ENCODE measurements around the gene CD7.
"Not testable (repeated sequence)": the region's sequence is repeated elsewhere in the genome, so short reads cannot be mapped to it uniquely, and the experiment has no call there.

CD7 gene

DNA sequence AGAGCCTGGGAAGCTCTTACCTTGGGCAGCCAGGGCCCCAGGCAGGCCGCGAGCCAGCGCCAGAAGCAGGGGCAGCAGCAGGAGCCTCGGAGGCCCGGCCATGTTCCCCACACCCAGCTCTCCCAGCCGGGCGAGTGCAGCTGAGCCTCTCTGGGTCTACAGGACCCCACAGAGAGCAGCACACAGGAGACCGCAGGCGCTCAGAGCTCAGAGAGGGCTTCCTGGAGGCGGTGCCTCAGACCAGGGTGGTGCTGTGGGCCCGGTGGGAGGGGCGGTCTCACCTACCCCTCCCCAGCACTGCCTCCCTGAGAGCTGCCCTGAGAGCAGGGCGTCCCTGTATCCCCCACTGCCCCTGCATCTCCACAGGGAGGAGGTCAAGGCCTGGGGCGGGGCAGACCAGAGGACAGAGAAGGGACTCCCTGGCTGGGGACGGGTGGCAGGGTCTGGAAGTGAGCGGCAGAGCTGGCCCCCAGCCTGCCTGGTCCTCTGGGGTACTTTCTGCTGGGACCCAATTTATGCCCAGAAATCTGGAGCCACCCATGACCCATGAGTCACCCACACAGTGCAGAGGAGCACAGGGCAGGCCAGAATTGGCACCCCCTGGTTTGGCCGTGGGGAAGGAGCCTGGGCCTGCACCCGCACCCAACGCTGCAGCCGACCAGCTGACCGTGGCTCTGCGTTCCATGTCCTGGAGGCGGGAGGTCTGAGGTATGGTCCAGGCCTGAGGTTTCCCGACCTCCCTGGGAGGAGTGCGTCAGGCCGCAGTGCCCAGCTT lies at the start of gene CD7:
Gene CD7, minus strand, starts transcription at position 215 of the 775 bp plus-strand sequence. Its CDS starts 113 bp downstream, at position 102.
- no peak for DNase-seq

DNA sequence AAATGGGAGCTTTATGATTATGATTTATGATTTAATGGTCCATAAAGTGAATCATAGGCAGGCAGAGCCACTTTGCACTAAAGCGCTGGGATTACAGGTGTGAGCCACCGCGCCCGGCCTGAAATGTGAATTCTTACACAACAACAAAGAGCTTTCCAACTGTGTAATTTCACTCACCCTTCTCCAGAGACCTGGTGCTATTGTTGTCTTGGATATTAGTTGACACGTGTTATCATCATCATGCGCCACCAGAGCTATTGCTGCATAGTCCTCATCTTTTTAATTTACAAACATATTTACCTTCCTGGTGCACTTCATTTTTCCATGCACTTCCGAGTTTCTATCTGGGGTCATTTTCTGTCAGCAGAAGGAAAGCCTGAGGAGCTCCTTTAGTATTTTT lies 49.3 kb upstream of the CD7 start:
- DNase-seq: peak; percentile 41

DNA sequence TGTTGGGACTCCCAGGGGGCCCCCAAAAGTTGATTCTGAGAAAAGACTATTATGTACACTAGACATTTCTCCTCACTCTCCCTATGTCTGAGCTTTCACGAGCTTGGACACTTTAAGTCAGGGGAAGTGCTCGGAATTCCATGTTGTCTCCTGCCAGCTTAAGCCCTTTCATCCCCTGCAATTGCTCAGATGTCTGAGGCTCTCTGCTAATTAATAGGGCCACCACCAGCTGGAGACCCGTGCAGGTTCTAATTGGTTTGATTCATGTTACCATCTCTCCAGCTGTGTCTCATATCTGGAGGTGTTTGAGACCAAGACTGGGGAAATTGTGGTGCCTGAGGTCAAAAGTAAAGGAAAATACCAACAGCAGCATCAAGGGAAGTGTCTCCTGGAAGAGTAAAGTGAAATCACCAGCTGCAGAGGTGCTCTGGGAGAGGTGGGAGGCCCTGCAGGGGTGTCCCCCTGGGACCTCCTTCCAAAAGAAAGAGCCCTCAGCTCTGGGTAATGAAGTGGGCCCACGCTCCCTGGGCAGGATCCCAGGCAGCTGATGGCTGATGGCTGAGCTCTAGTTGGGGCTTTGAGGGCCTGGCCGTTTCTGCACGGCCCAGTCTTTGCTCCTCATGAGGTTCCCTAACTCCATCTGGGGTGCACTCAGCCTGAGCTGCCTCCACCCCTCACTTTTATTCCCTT lies 48.3 kb upstream of the CD7 start:
- no peak for DNase-seq

DNA sequence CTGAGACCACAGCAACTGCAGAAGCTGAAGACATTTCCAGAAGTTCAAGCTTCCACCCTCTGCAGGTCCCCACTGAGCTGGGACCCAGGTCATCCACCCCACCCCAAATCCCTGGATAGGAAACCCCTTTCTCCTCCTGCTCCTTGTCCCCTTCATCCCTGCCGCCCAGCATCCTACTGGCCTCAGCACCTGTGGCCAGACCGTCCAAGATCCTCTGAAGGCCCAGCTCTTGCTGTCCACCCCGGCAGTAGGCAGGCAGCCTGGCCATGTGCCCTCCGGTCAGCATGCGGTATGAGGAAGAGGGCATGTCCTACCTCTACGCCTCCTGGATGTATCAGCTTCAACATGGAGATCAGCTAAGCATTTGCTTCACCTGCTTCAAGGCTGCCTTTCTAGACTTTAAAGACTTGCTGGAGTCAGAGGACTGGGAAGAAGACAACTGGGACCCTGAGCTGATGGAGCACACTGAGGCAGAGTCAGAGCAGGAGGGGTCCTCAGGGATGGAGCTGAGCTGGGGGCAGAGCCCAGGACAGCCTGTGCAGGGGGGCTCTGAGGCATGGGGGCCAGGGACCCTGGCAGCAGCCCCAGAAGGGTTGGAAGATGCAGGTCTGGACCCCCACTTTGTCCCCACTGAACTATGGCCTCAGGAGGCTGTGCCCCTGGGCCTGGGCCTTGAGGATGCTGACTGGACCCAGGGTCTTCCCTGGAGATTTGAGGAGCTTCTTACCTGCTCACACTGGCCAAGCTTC lies 44.7 kb upstream of the CD7 start:
- DNase-seq: no peak

DNA sequence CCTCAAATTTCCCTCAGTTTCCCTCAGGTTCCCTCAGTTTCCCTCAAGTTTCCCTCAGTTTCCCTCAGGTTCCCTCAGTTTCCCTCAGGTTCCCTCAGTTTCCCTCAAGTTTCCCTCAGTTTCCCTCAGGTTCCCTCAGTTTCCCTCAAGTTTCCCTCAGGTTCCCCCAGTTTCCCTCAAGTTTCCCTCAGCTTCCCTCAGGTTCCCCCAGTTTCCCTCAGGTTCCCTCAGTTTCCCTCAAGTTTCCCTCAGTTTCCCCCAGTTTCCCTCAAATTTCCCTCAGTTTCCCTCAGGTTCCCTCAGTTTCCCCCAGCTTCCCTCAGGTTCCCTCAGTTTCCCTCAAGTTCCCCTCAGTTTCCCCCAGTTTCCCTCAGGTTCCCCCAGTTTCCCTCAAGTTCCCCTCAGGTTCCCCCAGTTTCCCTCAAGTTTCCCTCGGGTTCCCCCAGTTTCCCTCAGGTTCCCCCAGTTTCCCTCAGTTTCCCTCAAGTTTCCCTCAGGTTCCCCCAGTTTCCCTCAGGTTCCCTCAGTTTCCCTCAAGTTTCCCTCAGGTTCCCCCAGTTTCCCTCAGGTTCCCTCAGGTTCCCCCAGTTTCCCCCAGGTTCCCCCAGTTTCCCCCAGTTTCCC lies 42.2 kb upstream of the CD7 start:
- DNase-seq: not testable (repeated sequence)

DNA sequence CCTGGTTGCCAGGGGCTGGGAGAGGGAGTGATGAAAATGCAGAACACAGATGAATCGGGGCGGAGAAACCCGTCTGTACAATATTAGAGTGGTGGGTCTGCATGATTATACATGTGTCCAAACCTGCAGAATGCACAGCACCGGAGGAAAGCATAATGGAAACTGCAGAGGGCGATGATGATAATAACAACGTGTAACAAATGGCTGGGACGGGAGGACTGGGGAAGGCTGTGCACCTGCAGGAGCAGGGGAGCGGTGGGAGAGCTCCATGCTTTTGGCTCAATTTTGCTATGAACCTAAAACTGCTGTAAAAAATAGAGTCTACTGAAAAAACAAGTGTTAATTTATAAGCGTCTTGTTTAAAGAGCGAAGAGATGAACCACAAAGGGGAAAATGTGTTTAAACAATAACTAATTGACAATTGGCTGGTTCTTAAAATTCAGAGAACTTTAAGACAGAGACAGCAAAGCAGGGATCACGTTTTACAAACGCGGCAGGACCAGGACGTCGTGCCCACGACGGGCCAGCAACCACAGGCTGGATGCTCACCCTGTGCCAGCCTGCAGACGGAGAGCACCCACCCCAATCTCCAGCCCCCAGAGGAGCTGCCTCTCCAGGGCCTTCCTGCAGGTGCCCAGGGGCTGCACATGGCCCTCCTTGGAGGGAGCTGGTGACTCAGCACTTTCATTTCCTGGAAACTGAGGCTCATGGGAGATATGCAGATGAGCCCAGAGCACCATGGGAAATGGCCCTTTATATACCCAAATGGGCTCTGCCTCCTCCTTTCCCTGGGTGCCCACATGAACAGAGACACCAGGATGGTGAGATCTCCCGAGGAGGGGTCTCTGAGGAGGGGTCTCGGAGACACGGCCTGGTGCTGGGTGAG lies 41.3 kb upstream of the CD7 start, which contains the start of gene TEX19:
Gene TEX19, plus strand, starts transcription at position 783 of the 886 bp plus-strand sequence. CDS start 2,904 bp downstream, outside the sequence.
- DNase-seq: peak; percentile 45

DNA sequence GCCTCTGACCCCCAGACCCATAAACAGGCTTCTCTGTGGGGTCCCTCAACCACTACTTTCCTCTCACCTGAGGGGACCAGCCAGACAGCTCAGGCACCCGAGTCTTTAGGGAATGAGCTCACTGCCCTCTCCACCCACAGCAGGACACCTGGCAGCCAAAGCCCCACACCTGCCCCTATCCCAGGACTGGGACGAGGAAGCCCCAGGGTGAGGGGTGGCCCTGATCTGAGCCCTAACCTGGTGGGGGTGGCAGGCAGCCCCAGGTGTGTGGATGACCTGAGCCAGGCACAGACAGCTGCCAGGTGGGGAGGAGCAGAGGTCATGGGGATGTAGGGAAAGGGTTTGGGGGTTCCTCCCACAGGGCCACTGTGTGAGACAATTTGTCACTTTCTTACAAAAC lies 40.0 kb upstream of the CD7 start:
- DNase-seq: no peak

DNA sequence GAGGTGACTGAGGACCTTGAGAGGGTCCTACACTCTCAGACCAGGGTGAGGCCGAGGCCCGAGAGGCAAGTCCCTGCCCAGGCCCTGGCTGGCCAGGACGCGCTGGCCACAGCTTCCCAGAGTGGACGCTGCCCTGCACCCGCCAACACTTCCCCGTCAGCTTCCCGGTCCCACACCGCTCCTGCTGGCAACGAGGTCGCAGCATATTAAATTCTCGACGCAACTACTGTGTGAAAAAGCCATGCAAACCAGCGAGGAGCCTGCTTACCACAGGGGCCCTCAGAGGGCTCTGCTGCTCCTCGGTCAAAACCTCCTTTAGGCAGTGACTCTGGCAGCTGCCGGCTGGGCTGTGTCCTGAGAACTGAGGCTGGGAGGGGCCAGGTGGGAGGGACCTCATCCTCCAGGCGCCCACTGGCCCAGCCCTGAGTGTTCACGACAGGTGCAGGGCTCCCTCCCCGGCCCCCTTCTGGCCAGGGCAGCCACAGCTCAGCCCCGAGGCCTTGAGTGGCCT lies 39.5 kb upstream of the CD7 start:
- no peak for DNase-seq

DNA sequence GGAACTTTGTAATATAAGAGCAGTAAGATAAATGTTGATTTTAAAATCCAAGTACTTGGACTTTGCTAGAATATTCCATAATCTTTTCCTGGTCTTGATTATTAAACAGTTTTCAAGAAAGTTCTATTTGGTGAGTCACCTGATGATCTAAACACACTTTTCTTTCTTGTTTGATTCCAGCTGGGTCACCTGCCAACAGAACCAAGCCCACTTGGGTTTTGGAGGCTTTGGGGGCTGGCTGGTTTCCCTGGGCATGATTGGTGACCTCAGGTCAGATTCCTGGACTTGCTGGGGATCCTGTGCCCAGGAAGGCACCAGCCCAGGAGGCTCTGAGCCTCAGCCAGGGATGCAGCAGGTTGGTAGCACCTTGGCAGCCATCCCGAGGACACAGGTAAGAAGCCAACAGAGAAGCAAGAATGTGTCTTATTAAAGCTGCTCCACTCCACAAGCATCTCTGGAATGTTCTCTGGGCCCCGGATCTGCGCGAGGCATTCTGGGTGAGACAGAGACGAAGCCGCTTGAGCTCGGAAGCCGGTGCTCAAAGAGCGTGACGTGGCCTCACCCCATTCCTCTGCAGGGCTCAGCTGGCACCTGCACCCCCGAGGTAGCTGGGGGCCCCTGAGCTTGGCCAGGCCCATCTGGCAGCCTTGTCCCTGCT lies 38.5 kb upstream of the CD7 start:
- no peak for DNase-seq

DNA sequence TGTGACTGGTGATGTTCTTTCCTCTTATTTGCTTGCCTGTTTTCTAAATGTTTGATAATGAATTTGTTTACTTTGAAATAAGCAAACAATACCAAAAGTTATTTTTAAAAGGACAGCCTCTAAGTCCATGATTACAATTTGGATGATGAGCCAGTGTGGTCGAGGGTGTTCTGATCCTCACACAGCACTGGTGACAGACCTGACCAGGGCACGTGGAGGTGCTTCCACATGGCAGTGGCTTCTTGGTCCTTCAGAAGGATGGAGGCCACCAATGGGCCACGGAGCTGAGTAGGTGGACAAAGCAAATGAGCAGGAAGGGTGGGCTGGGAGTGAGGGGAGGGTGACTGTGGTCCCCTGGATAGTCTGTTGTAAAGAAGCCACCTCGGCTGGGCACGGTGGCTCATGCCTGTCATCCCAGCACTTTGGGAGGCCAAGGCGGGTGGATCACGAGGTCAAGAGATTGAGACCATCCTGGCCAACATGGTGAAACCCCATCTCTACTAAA lies 37.4 kb upstream of the CD7 start:
- no peak for DNase-seq

DNA sequence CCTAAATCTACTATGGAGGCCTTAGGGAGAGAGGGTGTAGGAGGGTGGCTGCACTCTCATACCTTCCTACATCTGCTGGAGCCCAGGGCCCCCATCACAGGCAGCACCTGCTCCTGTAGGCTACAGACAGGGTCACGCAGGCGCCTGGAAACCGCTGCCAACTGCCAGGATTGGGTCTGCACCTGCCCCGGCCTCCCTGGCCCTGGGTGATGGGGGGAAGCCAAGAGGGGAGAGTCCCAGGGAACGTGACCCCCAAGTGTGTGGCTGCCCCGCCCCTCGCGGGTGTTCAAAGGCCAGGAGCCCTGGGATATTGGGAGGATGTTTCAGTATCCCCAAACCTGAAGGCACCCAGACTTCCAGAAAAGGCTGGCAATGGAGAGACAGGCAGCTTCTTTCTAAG lies 36.1 kb upstream of the CD7 start:
- no peak for DNase-seq

DNA sequence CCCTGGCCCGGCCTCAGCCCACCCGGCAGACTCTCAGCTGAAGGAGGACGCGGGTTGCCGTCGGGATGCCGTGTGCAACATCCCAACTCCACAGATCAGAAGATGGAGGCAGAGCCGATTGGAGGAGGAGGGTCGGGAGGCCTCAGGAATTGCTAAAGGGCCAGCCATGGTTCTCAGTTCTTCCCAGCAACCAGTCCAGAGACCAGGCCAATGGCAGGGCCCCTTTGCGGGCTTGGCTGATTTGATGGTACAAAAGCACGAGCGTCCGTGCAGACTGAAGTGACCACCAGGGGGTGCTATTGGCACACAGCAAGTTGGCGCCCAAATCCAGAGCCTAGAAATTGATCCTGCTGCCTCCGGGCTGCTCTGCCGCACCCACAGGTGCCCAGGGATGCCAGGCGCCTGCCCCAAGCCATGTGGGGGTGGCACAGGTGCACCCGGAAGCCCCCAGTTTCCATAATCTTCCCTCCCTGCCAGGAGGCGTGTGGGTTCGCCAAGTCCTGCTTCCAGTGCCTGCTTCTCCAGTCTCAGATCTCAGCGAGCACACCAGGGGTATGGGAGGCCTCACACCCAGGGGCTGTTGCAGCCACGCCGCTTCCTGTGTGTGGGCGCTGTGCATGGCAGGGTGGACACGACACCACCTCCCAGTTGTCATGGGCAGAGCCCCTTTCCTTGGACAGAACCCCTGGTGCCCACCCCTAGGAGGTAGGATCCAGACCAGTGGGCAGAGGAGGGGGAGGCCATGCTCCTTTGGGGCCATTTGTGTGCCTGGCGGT lies 34.5 kb upstream of the CD7 start:
- DNase-seq: peak; percentile 51

DNA sequence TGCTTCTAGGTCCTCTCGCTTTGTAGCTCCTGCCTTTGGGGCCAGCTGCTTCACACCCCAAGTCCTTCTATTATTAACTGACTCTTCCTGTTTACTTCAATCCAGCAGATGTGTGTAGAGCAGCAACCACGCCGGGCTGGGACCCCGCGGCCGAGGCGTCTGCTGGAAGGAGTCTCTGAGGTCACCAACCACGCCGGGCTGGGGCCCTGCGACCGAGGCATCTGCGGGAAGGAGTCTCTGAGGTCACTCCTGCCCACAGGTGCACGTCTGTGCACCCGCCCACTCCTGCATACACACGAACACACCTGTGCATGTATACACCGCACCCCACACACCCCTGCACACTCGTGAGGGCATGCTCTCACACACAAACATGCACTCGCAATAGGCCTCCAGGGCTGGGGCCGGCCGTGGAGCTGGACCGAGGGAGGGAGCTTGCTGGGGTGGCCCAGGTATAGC lies 33.9 kb upstream of the CD7 start:
- DNase-seq: no peak

DNA sequence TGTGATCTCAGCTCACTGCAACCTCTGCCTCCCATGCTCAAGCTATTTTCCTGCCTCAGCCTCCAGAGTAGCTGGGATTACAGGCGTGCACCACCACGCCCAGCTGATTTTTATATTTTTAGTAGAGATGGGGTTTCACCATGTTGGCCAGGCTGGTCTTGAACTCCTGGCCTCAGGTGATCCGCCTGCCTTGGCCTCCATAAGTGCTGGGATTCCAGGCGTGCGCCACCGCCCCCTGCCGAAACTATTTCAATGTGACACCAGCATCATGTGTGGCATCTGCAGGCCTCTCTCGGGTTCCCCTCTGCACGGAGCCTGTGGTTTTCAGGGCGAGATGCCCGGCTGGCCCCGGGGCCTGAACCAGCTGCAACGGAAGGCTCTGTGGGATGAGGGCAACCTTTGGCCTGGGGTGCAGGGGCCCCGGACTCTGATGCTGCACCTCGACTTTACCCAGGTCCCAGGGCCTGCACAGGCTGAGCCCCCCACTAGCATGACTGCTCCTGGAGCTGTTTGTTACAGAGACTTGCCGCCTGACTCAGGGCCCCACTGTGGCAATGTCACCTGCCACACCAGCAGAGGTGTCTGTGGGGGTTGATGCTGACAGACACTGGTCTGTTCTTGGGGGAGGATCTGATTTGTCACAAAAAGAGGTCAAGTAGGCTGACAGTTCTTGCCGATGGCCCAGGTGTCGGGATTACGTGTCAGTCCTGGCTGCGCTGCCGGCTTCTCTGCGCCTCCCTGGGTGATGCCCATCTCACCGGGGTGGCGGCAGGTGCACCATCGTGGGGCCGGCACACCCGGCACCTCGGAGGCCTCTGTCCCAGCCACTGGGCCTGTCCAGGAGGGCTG lies 33.0 kb upstream of the CD7 start:
- DNase-seq: no peak

DNA sequence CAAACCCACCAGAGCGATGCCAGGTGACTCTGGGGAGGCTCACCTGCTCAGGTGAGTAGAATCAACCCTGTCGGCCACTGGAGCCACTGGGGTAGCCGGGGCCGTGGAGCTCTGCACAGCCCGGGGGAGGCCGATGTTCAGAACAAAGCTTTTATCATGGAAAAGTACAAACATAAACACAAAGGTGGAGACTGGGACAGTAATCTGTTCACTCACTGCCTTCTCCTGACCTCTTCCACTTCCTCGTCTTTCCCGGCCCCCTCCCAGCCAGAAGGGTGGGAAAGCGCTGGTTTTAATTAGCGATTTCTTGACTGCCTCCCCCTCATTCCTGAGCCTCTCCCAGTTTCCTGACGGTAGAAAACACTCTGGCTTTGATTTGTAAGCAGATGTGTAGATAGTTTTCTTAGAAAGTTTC lies 31.9 kb upstream of the CD7 start:
- no peak for DNase-seq

DNA sequence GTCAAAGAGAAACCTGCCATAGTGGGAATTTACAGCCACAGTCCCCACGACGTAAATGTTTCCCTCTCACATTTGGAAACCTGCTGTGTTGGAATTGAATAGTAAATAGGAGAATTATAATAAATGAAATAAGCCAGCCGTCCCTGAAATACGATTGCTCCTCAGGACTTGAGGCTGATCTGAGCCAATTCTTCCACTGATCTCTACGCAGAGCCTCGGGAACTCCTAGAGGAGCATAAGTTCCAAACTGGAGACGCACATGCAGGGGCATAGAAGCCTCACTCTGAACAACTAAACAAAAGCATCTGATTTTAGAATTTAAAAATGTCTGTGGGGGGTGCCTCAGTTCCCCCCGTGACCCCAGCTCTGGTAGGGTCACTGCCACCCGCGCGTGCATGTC lies 31.5 kb upstream of the CD7 start:
- no peak for DNase-seq

DNA sequence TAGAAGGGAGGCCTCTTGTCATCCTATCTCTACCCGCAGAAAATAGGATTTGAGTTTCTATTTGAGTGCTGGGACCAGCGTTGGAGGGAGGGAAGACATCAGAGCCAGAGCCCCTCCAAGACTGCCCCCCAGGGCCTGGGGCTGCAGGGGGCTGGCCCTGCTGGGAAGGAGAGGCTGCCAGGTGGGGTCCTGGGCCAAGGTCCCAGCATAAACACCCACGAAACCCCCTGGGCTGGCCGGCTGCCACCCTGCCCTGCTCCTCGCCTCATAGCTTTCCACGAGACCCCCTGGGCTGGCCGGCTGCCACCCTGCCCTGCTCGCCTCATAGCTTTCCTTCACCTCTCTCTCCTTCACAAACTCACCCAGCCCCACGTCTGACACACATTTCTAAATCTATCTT lies 31.0 kb upstream of the CD7 start:
- DNase-seq: no peak

DNA sequence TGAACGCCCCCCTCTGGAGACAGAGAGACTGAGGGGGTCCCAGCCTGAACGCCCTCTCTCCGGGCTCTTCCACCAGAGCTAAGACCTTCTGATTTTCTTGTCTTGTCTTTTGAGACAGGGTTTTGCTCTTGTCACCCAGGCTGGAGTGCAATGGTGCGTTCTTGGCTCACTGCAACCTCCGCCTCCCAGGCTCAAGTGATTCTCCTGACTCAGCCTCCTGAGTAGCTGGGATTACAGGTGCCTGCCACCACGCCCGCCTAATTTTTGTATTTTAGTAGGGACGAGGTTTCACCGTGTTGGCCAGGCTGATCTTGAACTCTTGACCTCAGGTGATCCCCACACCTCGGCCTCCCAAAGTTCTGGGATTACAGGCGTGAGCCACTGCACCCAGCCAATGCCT lies 30.6 kb upstream of the CD7 start:
- DNase-seq: not testable (repeated sequence)
